GM12878 (cell line): ENCODE results near the gene TRIM47. TPM values are rescaled to one million over a fixed set of nuclear protein-coding genes. Genes with fewer than 3 reads are reported as not detected.

Source experiments
- ATAC-seq: fragments of 200-7000 bp; cut with Tn5 transposase; 3 replicates; pipeline ENCODE4 v1.9.1; 2020; ENCODE audit warnings: mild to moderate bottlenecking, moderate library complexity
- Bru-seq: library from RNA; stranded (reverse); fragments of 400-500 nt; gene quantifications from one replicate; lab custom pipeline; 2021; lab: Mats Ljungman, UMichigan
- BruChase-seq, 2 experiments: library from RNA; stranded (reverse); fragments of 400-500 nt; gene quantifications; one replicate each; lab custom pipeline; 2021; lab: Mats Ljungman, UMichigan
- BruUV-seq: library from RNA; stranded (reverse); fragments of 400-500 nt; replicated peaks from 2 replicates; lab custom pipeline; 2021; lab: Mats Ljungman, UMichigan
- CTCF ChIA-PET: fragments of 300-600 bp; sonication (Branson Sonifier 250); formaldehyde crosslinking; extraction: SDS; loops from one replicate; lab custom pipeline; 2021; ENCODE audit warnings: inconsistent platforms; lab: Yijun Ruan, JAX
- POLR2A ChIA-PET: fragments of 350-600 bp; formaldehyde crosslinking; extraction: SDS; loops from one replicate; lab custom pipeline; 2021; ENCODE audit warnings: inconsistent platforms; lab: Charles Lee
- RAD21 ChIA-PET: fragments of 300-600 bp; sonication (Branson Sonifier 250); formaldehyde crosslinking; loops from one replicate; lab custom pipeline; 2023; ENCODE audit warnings: antibody characterized with exemption; ENCODE audit not compliant: unreplicated experiment; lab: Charles Lee
- SMC1A ChIA-PET: fragments of 300-600 bp; sonication (Branson Sonifier 250); formaldehyde crosslinking; loops from one replicate; lab custom pipeline; 2023; ENCODE audit not compliant: unreplicated experiment, uncharacterized antibody; lab: Charles Lee
- DNase-seq: peaks from one replicate; pipeline ENCODE4 v3.0.0-alpha.2; 2011; ENCODE audit warnings: low read depth, low spot score
- FAIRE-seq: peaks from 3 replicates; lab custom pipeline; 2011; peaks lifted over from hg19 to GRCh38; lab: Jason Lieb, UNC
- H2AFZ ChIP-seq: 2 replicates; pipeline ENCODE4 v1.6.0; 2011; ENCODE audit warnings: low read depth, low read length, control low read depth; ENCODE audit not compliant: control insufficient read depth
- H3K27ac ChIP-seq: 2 replicates; pipeline ENCODE4 v1.5.1; 2011; ENCODE audit warnings: control low read depth; ENCODE audit not compliant: control insufficient read depth, insufficient read depth
- H3K27me3 ChIP-seq, 2 experiments: replicated peaks in 1 of 2; 2 replicates each; pipeline versions ENCODE4 v1.6.0 to v1.6.1; 2011; ENCODE audit warnings: low read length in 1 of 2; ENCODE audit not compliant: control insufficient read depth in 2 of 2, insufficient read depth in 2 of 2
- H3K36me3 ChIP-seq, 2 experiments: 2 replicates each; pipeline ENCODE4 v1.5.1; 2011; ENCODE audit warnings: low read length in 1 of 2; ENCODE audit not compliant: control insufficient read depth in 2 of 2, insufficient read depth in 2 of 2
- H3K4me1 ChIP-seq: 2 replicates; pipeline ENCODE4 v1.6.1; 2011; ENCODE audit warnings: mild to moderate bottlenecking, low read length, moderate library complexity, mixed read lengths; ENCODE audit not compliant: control insufficient read depth, insufficient read depth
- H3K4me2 ChIP-seq: 2 replicates; pipeline ENCODE4 v1.6.0; 2011; ENCODE audit warnings: control low read depth; ENCODE audit not compliant: control insufficient read depth, insufficient read depth
- H3K4me3 ChIP-seq: fragments of 200-600 bp; sonication (generic); 2 replicates; pipeline ENCODE4 v1.5.1; 2016
- H3K79me2 ChIP-seq: 2 replicates; pipeline ENCODE4 v1.6.0; 2011; ENCODE audit warnings: low read length; ENCODE audit not compliant: control insufficient read depth, insufficient read depth
- H3K9ac ChIP-seq: 2 replicates; pipeline ENCODE4 v1.8.0; 2011; ENCODE audit warnings: low read length, control low read depth, mixed read lengths; ENCODE audit not compliant: control insufficient read depth, insufficient read depth
- H3K9me3 ChIP-seq: replicated peaks from 3 replicates; pipeline ENCODE4 v1.5.1; 2011; ENCODE audit warnings: mild to moderate bottlenecking, low read length; ENCODE audit not compliant: control insufficient read depth, insufficient read depth
- H4K20me1 ChIP-seq: 2 replicates; pipeline ENCODE4 v1.6.0; 2011; ENCODE audit not compliant: control insufficient read depth, insufficient read depth
- BCL11A ChIP-seq: IDR thresholded peaks from 2 replicates; pipeline ENCODE4 v1.6.1; 2011; ENCODE audit warnings: low read depth, low read length
- CEBPZ ChIP-seq: fragments of 150-350 bp; IDR thresholded peaks from 2 replicates; pipeline ENCODE4 v1.6.1; 2016; ENCODE audit warnings: low read depth, low read length
- CHD4 ChIP-seq: fragments of 200-600 bp; sonication (generic); IDR thresholded peaks from 2 replicates; pipeline ENCODE4 v1.6.1; 2016; ENCODE audit warnings: mild to moderate bottlenecking
- GATAD2B ChIP-seq: fragments of 450-650 bp; conservative IDR thresholded peaks from 2 replicates; pipeline ENCODE4 v1.6.1; 2017; ENCODE audit warnings: low read depth, mild to moderate bottlenecking, moderate library complexity
- IKZF1 ChIP-seq: fragments of 450-650 bp; conservative IDR thresholded peaks from 2 replicates; pipeline ENCODE4 v1.6.1; 2017; ENCODE audit warnings: antibody characterized with exemption, mild to moderate bottlenecking
- JUNB ChIP-seq: IDR thresholded peaks from 2 replicates; pipeline ENCODE4 v1.6.1; 2016; ENCODE audit warnings: antibody characterized with exemption, mild to moderate bottlenecking
- LARP7 ChIP-seq: fragments of 450-650 bp; IDR thresholded peaks from 2 replicates; pipeline ENCODE4 v1.6.1; 2017; ENCODE audit warnings: mild to moderate bottlenecking
- NR2F1 ChIP-seq: fragments of 450-650 bp; conservative IDR thresholded peaks from 2 replicates; pipeline ENCODE4 v1.6.1; 2017; ENCODE audit warnings: mild to moderate bottlenecking
- ZNF217 ChIP-seq: fragments of 450-650 bp; IDR thresholded peaks from 2 replicates; pipeline ENCODE4 v1.6.1; 2017; ENCODE audit warnings: antibody characterized with exemption, mild to moderate bottlenecking
- ZNF687 ChIP-seq: fragments of 450-650 bp; IDR thresholded peaks from 2 replicates; pipeline ENCODE4 v1.6.1; 2017; ENCODE audit warnings: mild to moderate bottlenecking, moderate library complexity
- WGBS: methylation state at CpG from one replicate; pipeline ENCODE4 v1.1.6; 2016; ENCODE audit warnings: low lambda C conversion rate; ENCODE audit not compliant: insufficient replicate concordance, insufficient coverage; ENCODE audit errors: missing lambda C conversion rate; 5-methylcytosine and 5-hydroxymethylcytosine counted together
- in situ Hi-C: fragments of 300-500 bp; cut with MboI; formaldehyde crosslinking; loops from 9 replicates; pipeline ENCODE4 v1.14.3; 2018; ENCODE audit warnings: mixed read lengths
- intact Hi-C: fragments of 100-400 bp; cut with micrococcal nuclease; formaldehyde crosslinking; loops from one replicate; pipeline ENCODE4 v1.14.2; 2022; ENCODE audit not compliant: unreplicated experiment
- long read RNA-seq, 2 experiments: library from polyadenylated mRNA; unstranded; transcript quantifications; one replicate each; pipeline ENCODE4 v2.0.0, GENCODE V29; 2019 to 2020
- polyA minus RNA-seq, 3 experiments: library from RNA; depleted of rRNA, polyadenylated mRNA; stranded (reverse); fragments of >200 nt; gene quantifications; 2 replicates each; pipeline ENCODE4 v1.2.3, GENCODE V29; 2011
- polyA plus RNA-seq, 11 experiments: library from polyadenylated mRNA; depleted of rRNA in 4 of 11; unstranded in 6 of 11; stranded (reverse) in 5 of 11; fragments of >200 nt; fragmentation: Nextera tagmentation in 4 of 11; fragmentation: Illumina TruSeq in 1 of 11; extraction: Ambion mirVana in 4 of 11; extraction: Trizol in 1 of 11; gene quantifications; 1 replicate in 1 of 11; 2 replicates in 10 of 11; pipeline versions ENCODE4 v1.2.1 to v1.2.3, GENCODE V29; 2011 to 2016; ENCODE audit warnings: inconsistent platforms in 2 of 11, missing spikeins in 2 of 11, low read depth in 1 of 11
- total RNA-seq, 4 experiments: library from RNA; depleted of rRNA in 3 of 4; stranded (reverse); fragments of >200 nt in 3 of 4; fragmentation: Illumina TruSeq in 1 of 4; extraction: Trizol in 1 of 4; gene quantifications; 2 replicates each; pipeline versions ENCODE4 v1.2.1 to v1.2.3, GENCODE V29; 2013 to 2021

The TRIM47 gene
- 4.6 and 7.4 TPM in 2 replicates for total RNA-seq (2013; cell fraction: nucleolus; rRNA removed)
- total RNA-seq (2014; rRNA removed), result 9.6 and 9.8 TPM in 2 replicates
- total RNA-seq (2014; rRNA removed; fragmentation: Illumina TruSeq; extraction: Trizol), result 3.7 and 4.3 TPM in 2 replicates
- 8.6 and 9.8 TPM in 2 replicates for total RNA-seq (2021)
- polyA plus RNA-seq (2011; ENCODE audit: low read depth), result 0.16 TPM
- 0.12 and 0.35 TPM in 2 replicates for polyA plus RNA-seq (2011; rRNA removed)
- polyA plus RNA-seq (2011; cell fraction: cytosol; rRNA removed), result 0.64 and 0.93 TPM in 2 replicates
- polyA plus RNA-seq (2011; cell fraction: nucleus; rRNA removed), result 0.48 and 1.5 TPM in 2 replicates
- polyA plus RNA-seq (2012), result 0.67 and 0.97 TPM in 2 replicates
- 0.84 and 4.6 TPM in 2 replicates for polyA plus RNA-seq (2014; fragmentation: Illumina TruSeq; extraction: Trizol)
- 1 to 10 TPM in 1 of 2 experiments, under 1 TPM in 1; 0.79 to 1.8 TPM for polyA plus RNA-seq (2014; fragmentation: Nextera tagmentation; extraction: Ambion mirVana)
- polyA plus RNA-seq (2014; rRNA removed), result 8.4 and 11.3 TPM in 2 replicates
- polyA plus RNA-seq (2016; fragmentation: Nextera tagmentation; extraction: Ambion mirVana), result 1 to 10 TPM; 6.1 to 9.7 TPM
- not detected in 2 replicates for polyA minus RNA-seq (2011; rRNA and poly(A)+ RNA removed)
- polyA minus RNA-seq (2011; cell fraction: cytosol; rRNA and poly(A)+ RNA removed), result 0.73 TPM in 1 of 2 replicates, not detected in the other
- polyA minus RNA-seq (2011; cell fraction: nucleus; rRNA and poly(A)+ RNA removed), result 0.96 and 0.97 TPM in 2 replicates
- Bru-seq, nascent RNA, result percentile 37 among the genes with signal in this experiment
- BruChase-seq, experiment 1, labeled RNA remaining after a 6-hour chase, result percentile 34 among the genes with signal in this experiment
- percentile 45 among the genes with signal in this experiment for BruChase-seq, experiment 2, labeled RNA remaining after a 2-hour chase
- long read RNA-seq, experiment 1, transcript TRIM47-201 (6 exons, 2,266 nt), result major isoform, 5 of 10 reads
- long read RNA-seq, experiment 1, partial matches to known transcripts, result 1 of 10 reads
- long read RNA-seq, experiment 1, other reads (novel, unspliced or antisense), result 1 of 10 reads
- long read RNA-seq, experiment 2, partial matches to known transcripts, result 0 of 1 reads
- long read RNA-seq, experiment 2, other reads (novel, unspliced or antisense), result 0 of 1 reads

GRCh38 chr17:75878174-75878998, at the start of gene TRIM47:
Gene TRIM47 (minus strand): TSS chr17:75878581. CDS start chr17:75878548, 33 bp downstream.
- peak within 1 kb of the TSS; percentile 29; the same call in 1 of the 2 replicates for H3K4me3 ChIP-seq
- ChIA-PET RAD21 (interaction anchor here (1.1 to 2.4 kb wide), 4 partner anchors 23 to 125 kb away, joined by 3 to 11 read pairs (median 4); partner anchors contain the start of gene WBP2), CTCF (interaction anchor here (0.6 to 7.9 kb wide), 9 partner anchors 17 to 125 kb away, joined by 3 to 81 read pairs (median 8); partner anchors contain the start of genes GALK1, TRIM65 and WBP2), SMC1A (interaction anchor here (0.8 to 1.9 kb wide), 6 partner anchors 13 to 125 kb away, joined by 3 to 5 read pairs (median 3); partner anchors contain the start of genes TRIM65 and WBP2), POLR2A (interaction anchor here (0.7 to 3.7 kb wide), 6 partner anchors 14 to 224 kb away, joined by 3 to 27 read pairs (median 4); partner anchors contain the start of gene TRIM65)
- H3K4me1 ChIP-seq, result peaks cover 25% of the 10 kb centered on the region
- no peak for DNase-seq
- 8% methylated on average over 41 of the region's 87 CpGs for WGBS
- H3K27me3 ChIP-seq, result peaks cover 2% of the 10 kb centered on the region in 2 experiments
- H4K20me1 ChIP-seq, result no peaks in the 10 kb centered on the region
- intact Hi-C loops (loop anchor here (2.0 kb wide), 1 partner anchor 18 kb away; the partner anchor contains the start of gene TRIM65), in situ Hi-C loops (no loop called here)
- BruUV-seq, result no TSS peak
- no peaks in the 10 kb centered on the region for H3K9me3 ChIP-seq
- FAIRE-seq, result no peak
- H3K9ac ChIP-seq, result peak within 1 kb of the TSS; percentile 24; the same call in 1 of the 2 replicates
- no peak within 1 kb of the TSS for H3K27ac ChIP-seq
- peak; percentile 15 for ATAC-seq
- H2AFZ ChIP-seq, result peak within 1 kb of the TSS; percentile 59
- peak within 1 kb of the TSS; percentile 92 for H3K4me2 ChIP-seq
- H3K79me2 ChIP-seq, result no peaks in the 10 kb centered on the region
- H3K36me3 ChIP-seq, result no peaks in the 10 kb centered on the region
- TF ChIP-seq JUNB (no peak), BCL11A (no peak), GATAD2B (peak; percentile 22; the same call in 1 of the 2 replicates), ZNF687 (0 out of 2 replicates have a peak, but pooled peaks have one; percentile 7), IKZF1 (peak; percentile 93), CHD4 (no peak), LARP7 (peak; percentile 42; the same call in 1 of the 2 replicates), ZNF217 (peak; percentile 40; the same call in 1 of the 2 replicates), NR2F1 (0 out of 2 replicates have a peak, but pooled peaks have one; percentile 24), CEBPZ (no peak)
